ENCODE results near the gene PRELID3B. TPM values are rescaled to one million over a fixed set of nuclear protein-coding genes. Genes with fewer than 3 reads are reported as not detected.

PRELID3B gene
- total RNA-seq, 1 experiment from 2014 or later, result 129 TPM

GRCh38 chr20:59075934-59076508 is 33.4 kb upstream of the PRELID3B start:
- peaks cover 0 to 8% of the 10 kb centered on the region in 2 experiments; a peak in 1 of 4 replicates for H3K4me1 ChIP-seq (ENCODE audit: control insufficient read depth in 1 of 2, insufficient read depth in 2 of 2, low read length in 2 of 2)
- no TSS peak for BruUV-seq (replicated peaks)

More at GRCh38 chr20:59075934-59076508, 33.4 kb upstream of the PRELID3B start:
- Histone ChIP-seq H3K4me2 (ENCODE audit: low read length) (no peak overlapping the region), H3K4me3 (replicated peaks in 1 of 2; ENCODE audit: low read depth in 1 of 2, low read length in 2 of 2) (no peak overlapping the region), H3K27ac (ENCODE audit: low read depth, low read length) (no peak overlapping the region), H3K9me2 (ENCODE audit: insufficient read depth) (no peaks in the 10 kb centered on the region), H2AFZ (ENCODE audit: low read depth, low read length, poor library complexity, severe bottlenecking) (no peak overlapping the region), H3K36me3 (ENCODE audit: control insufficient read depth in 1 of 2, insufficient read depth in 2 of 2, low read length in 2 of 2) (no peaks in the 10 kb centered on the region), H3K27me3 (ENCODE audit: insufficient read depth, low read length) (peaks cover 50% of the 10 kb centered on the region), H3K79me2 (ENCODE audit: insufficient read depth, low read length) (no peaks in the 10 kb centered on the region), H4K20me1 (ENCODE audit: insufficient read depth) (no peaks in the 10 kb centered on the region), H3K9me3 (ENCODE audit: control insufficient read depth in 1 of 2, insufficient read depth in 1 of 2, low read depth in 1 of 2, low read length in 2 of 2) (no peaks in the 10 kb centered on the region), H3K9ac (ENCODE audit: low read length) (no peak overlapping the region)
- DNase-seq (ENCODE audit: low read depth, low spot score), result no peak
- intact Hi-C loops (cut with micrococcal nuclease), result no loop called here
- no peak for TF ChIP-seq MAX (IDR thresholded peaks at IDR 0.05)
- no peak for TF ChIP-seq POLR2AphosphoS5 (IDR thresholded peaks at IDR 0.05; ENCODE audit: low read depth, low read length)
- no peak for TF ChIP-seq CEBPB (IDR thresholded peaks at IDR 0.05; ENCODE audit: low read depth)
- no peak for TF ChIP-seq ZNF274 (IDR thresholded peaks at IDR 0.05; ENCODE audit: low read depth, low read length)
- no peak for TF ChIP-seq EZH2 (IDR thresholded peaks at IDR 0.05)
- no peak for TF ChIP-seq CBX3 (IDR thresholded peaks at IDR 0.05; ENCODE audit: low read depth)
- TF ChIP-seq JUND (IDR thresholded peaks at IDR 0.05), result no peak
- TF ChIP-seq SIN3A (IDR thresholded peaks at IDR 0.05; ENCODE audit: low read depth), result no peak
- TF ChIP-seq EGR1 (IDR thresholded peaks at IDR 0.05; ENCODE audit: low read depth), result no peak
- TF ChIP-seq ELF1 (IDR thresholded peaks at IDR 0.05; ENCODE audit: borderline replicate concordance, low read depth), result no peak
- no peak for TF ChIP-seq CTCF (IDR thresholded peaks at IDR 0.05 in 2 of 3, conservative IDR thresholded peaks at IDR 0.05 in 1 of 3; ENCODE audit: borderline replicate concordance in 1 of 3, insufficient read depth in 1 of 3, low read depth in 2 of 3, low read length in 2 of 3)
- no peak for TF ChIP-seq RAD21 (IDR thresholded peaks at IDR 0.05; ENCODE audit: low read depth)
- TF ChIP-seq SP1 (IDR thresholded peaks at IDR 0.05; ENCODE audit: low read depth), result no peak
- TF ChIP-seq POLR2A (IDR thresholded peaks at IDR 0.05; ENCODE audit: borderline replicate concordance, extremely low read depth, insufficient read depth, insufficient read length), result no peak
- ChIA-PET RAD21 (ENCODE audit: low non-redundant PET in 1 of 2, low total read pairs in 2 of 2, uncharacterized antibody in 2 of 2, unreplicated experiment in 2 of 2) (no interaction called here), POLR2A (no interaction called here), CTCF (interaction anchor here (1.3 kb wide), 1 partner anchor 12 kb away, joined by 5 read pairs; no protein-coding TSS in a partner anchor)
- no peak for ATAC-seq
